ENCODE results near the gene DCAF15. TPM values are rescaled to one million over a fixed set of nuclear protein-coding genes. Genes with fewer than 3 reads are reported as not detected.

The DCAF15 gene
- total RNA-seq, 1 donor from 2014 or later: 83.4 TPM

GRCh38 chr19:13962699-13963602 is 10.6 kb downstream of the DCAF15 start:
- DNase-seq (no peak), ATAC-seq (ENCODE audit: low read depth) (no peak)
- CTCF ChIA-PET: no interaction called here
- H3K27ac Mint-ChIP-seq: no peak overlapping the region
- peaks cover 52% of the 10 kb centered on the region for H3K36me3 Mint-ChIP-seq (ENCODE audit: low read depth)
- TF ChIP-seq, protein P1, sequence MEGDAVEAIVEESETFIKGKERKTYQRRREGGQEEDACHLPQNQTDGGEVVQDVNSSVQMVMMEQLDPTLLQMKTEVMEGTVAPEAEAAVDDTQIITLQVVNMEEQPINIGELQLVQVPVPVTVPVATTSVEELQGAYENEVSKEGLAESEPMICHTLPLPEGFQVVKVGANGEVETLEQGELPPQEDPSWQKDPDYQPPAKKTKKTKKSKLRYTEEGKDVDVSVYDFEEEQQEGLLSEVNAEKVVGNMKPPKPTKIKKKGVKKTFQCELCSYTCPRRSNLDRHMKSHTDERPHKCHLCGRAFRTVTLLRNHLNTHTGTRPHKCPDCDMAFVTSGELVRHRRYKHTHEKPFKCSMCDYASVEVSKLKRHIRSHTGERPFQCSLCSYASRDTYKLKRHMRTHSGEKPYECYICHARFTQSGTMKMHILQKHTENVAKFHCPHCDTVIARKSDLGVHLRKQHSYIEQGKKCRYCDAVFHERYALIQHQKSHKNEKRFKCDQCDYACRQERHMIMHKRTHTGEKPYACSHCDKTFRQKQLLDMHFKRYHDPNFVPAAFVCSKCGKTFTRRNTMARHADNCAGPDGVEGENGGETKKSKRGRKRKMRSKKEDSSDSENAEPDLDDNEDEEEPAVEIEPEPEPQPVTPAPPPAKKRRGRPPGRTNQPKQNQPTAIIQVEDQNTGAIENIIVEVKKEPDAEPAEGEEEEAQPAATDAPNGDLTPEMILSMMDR (IDR thresholded peaks at IDR 0.05): no peak
- H3K4me3 Mint-ChIP-seq: no peak overlapping the region
- POLR2A ChIA-PET: interaction anchor here (0.6 to 1.2 kb wide), 2 partner anchors 56 to 69 kb away, joined by 3 read pairs; partner anchors contain the start of gene IL27RA
- no peaks in the 10 kb centered on the region for H3K9me3 Mint-ChIP-seq
- no peaks in the 10 kb centered on the region for H3K4me1 Mint-ChIP-seq
- H3K27me3 Mint-ChIP-seq: no peaks in the 10 kb centered on the region
- intact Hi-C loops (cut with micrococcal nuclease): no loop called here

- no peaks in the 10 kb centered on the region for H3K4me1 Mint-ChIP-seq
- POLR2A ChIA-PET: no interaction called here
- H3K36me3 Mint-ChIP-seq (ENCODE audit: low read depth): peaks cover 51% of the 10 kb centered on the region
- H3K4me3 Mint-ChIP-seq: no peak overlapping the region
- intact Hi-C loops (cut with micrococcal nuclease): no loop called here
- no peak for DNase-seq
- CTCF ChIA-PET: no interaction called here
- H3K27me3 Mint-ChIP-seq: no peaks in the 10 kb centered on the region
- ATAC-seq (ENCODE audit: low read depth): no peak
- H3K27ac Mint-ChIP-seq: no peak overlapping the region
- TF ChIP-seq, protein P1 (IDR thresholded peaks at IDR 0.05): no peak
- no peaks in the 10 kb centered on the region for H3K9me3 Mint-ChIP-seq
These were observed 11.3 kb downstream of the DCAF15 start for GRCh38 chr19:13963603-13964105.

DNA sequence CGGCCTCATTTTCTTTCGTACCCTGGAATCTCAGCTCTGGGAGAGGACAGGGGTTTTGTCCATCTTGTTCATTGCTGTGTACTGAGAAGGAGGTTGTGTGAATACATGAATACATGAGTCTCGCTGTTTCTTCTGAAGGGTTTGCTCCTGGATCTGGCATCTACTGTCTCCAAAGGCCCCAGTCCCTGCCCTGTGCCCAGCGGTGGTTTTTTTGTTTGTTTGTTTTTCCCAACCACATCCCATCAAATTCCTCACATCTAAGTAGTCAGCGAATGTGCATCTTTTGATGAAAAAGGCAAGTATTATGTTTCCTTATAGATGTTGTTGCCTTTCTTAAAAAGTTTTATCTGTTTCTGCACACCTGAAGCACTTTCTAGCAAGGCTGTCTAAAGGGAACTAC is 12.5 kb downstream of the DCAF15 start:
- Mint-ChIP-seq H3K27ac (no peak overlapping the region), H3K4me1 (no peaks in the 10 kb centered on the region), H3K36me3 (ENCODE audit: low read depth) (peaks cover 56% of the 10 kb centered on the region), H3K4me3 (no peak overlapping the region), H3K9me3 (no peaks in the 10 kb centered on the region), H3K27me3 (no peaks in the 10 kb centered on the region)
- POLR2A ChIA-PET: no interaction called here
- DNase-seq: no peak
- CTCF ChIA-PET: no interaction called here
- no peak for ATAC-seq (ENCODE audit: low read depth)
- TF ChIP-seq, protein P1 (IDR thresholded peaks at IDR 0.05): no peak
- intact Hi-C loops (cut with micrococcal nuclease): no loop called here

GRCh38 chr19:13965377-13965896 is 13.1 kb downstream of the DCAF15 start:
- ChIA-PET POLR2A (no interaction called here), CTCF (no interaction called here)
- H3K9me3 Mint-ChIP-seq: no peaks in the 10 kb centered on the region
- no peaks in the 10 kb centered on the region for H3K4me1 Mint-ChIP-seq
- H3K27me3 Mint-ChIP-seq: no peaks in the 10 kb centered on the region
- peaks cover 53% of the 10 kb centered on the region for H3K36me3 Mint-ChIP-seq (ENCODE audit: low read depth)
- no peak overlapping the region for H3K4me3 Mint-ChIP-seq
- no peak overlapping the region for H3K27ac Mint-ChIP-seq
- TF ChIP-seq, protein P1 (IDR thresholded peaks at IDR 0.05): no peak
- ATAC-seq (ENCODE audit: low read depth): no peak
- no peak for DNase-seq
- intact Hi-C loops (cut with micrococcal nuclease): no loop called here

DNA sequence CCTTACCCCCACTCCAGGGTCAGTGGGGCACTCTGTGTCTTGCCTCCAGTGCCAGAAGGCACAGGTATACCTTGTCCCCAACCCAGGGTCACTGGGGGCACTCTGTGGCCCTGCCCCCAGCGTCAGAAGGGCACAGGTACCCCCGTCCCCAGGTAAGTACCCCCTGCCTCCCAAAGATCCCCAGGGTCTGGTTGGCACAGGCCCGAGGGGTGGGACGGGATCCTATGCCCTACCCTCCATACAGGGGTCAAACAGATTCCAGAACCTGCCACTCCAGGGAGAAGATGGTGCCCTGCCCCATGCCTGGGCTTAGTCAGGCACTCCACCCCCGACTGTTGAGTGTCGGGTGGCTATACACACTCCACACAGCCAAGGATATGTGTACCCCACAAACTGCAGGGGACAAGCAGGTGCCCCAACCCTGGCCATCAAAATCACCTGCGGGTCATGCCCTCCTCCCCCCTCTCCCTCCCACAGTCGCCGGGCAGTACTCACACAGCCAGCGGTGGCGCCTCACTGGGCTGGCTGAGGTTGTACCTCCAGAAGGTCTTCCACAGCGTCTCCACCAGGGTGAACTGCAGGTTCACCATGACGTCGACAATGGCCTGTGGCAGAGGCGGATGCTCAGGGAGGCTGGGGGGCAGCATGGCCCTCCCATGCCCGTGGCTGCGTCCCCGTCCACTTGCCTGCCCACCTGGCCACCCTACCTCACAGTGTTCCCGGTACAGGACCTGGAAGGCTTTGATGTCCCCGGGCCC is 13.8 kb downstream of the DCAF15 start:
- Mint-ChIP-seq H3K4me1 (no peaks in the 10 kb centered on the region), H3K27me3 (no peaks in the 10 kb centered on the region), H3K9me3 (no peaks in the 10 kb centered on the region), H3K36me3 (ENCODE audit: low read depth) (peaks cover 48% of the 10 kb centered on the region), H3K4me3 (no peak overlapping the region), H3K27ac (no peak overlapping the region)
- ChIA-PET CTCF (no interaction called here), POLR2A (no interaction called here)
- TF ChIP-seq, protein P1 (IDR thresholded peaks at IDR 0.05): no peak
- DNase-seq (no peak), ATAC-seq (ENCODE audit: low read depth) (no peak)
- intact Hi-C loops (cut with micrococcal nuclease): no loop called here

All from activated B cell treated with CpG ODN at 0.5 μM for 24 hours (primary cell).